ENCODE results near the gene CBL.

Gene CBL

GRCh38 chr11:119334174-119334930, 128.2 kb downstream of the CBL start, which contains the start of gene RNF26:
Gene RNF26, plus strand, starts transcription at chr11:119334527. Its CDS starts 596 bp downstream, at chr11:119335123.
- no peak for TF ChIP-seq CTCF (IDR thresholded peaks at IDR 0.05)
- peak within 1 kb of the TSS; percentile 80 to 92 for H3K27ac ChIP-seq
- DNase-seq (ENCODE audit: low spot score) = peak; percentile 97
- peak within 1 kb of the TSS; percentile 98 for H3K4me3 ChIP-seq

GRCh38 chr11:119335091-119335654, 129.0 kb downstream of the CBL start:
- Histone ChIP-seq H3K27ac (no peak overlapping the region), H3K4me3 (peak overlapping the region; percentile 98)
- peak; percentile 69 for DNase-seq (ENCODE audit: low spot score)
- TF ChIP-seq CTCF (IDR thresholded peaks at IDR 0.05) = no peak

- Histone ChIP-seq H3K27ac (no peak overlapping the region), H3K4me3 (peak overlapping the region; percentile 98)
- peak; percentile 69 for DNase-seq (ENCODE audit: low spot score)
- TF ChIP-seq CTCF (IDR thresholded peaks at IDR 0.05) = no peak
These were observed 129.8 kb downstream of the CBL start for GRCh38 chr11:119335655-119336543.

GRCh38 chr11:119336744-119337469, 130.8 kb downstream of the CBL start:
- Histone ChIP-seq H3K27ac (no peak overlapping the region), H3K4me3 (no peak overlapping the region)
- no peak for TF ChIP-seq CTCF (IDR thresholded peaks at IDR 0.05)
- peak; percentile 68 for DNase-seq (ENCODE audit: low spot score)

- no peak overlapping the region for H3K4me3 ChIP-seq
- peak overlapping the region; percentile 23 to 91 for H3K27ac ChIP-seq
- peak; percentile 74 for DNase-seq (ENCODE audit: low spot score)
- no peak for TF ChIP-seq CTCF (IDR thresholded peaks at IDR 0.05)
These were observed 131.6 kb downstream of the CBL start for GRCh38 chr11:119337581-119338317.

- peak; percentile 75 for TF ChIP-seq CTCF (IDR thresholded peaks at IDR 0.05)
- Histone ChIP-seq H3K27ac (peak overlapping the region; percentile 23 to 91), H3K4me3 (peak overlapping the region; percentile 46)
- DNase-seq (ENCODE audit: low spot score) = peak; percentile 88
These were observed 132.3 kb downstream of the CBL start for GRCh38 chr11:119338318-119338890.

Data from coronary artery (tissue), 2 donors.